HEK293T (cell line): ENCODE data around the gene NEUROD1.

Source experiments
- BHLHE40 ChIP-seq: fragments of 450-650 bp; IDR thresholded peaks from 2 replicates; pipeline ENCODE4 v1.6.1; 2016; ENCODE audit warnings: mild to moderate bottlenecking, moderate library complexity, borderline replicate concordance
- FOXA1 ChIP-seq: fragments of 450-650 bp; IDR thresholded peaks from 2 replicates; pipeline ENCODE4 v1.6.1; 2016; ENCODE audit warnings: mild to moderate bottlenecking
- FOXM1 ChIP-seq: fragments of 450-650 bp; IDR thresholded peaks from 2 replicates; pipeline ENCODE4 v1.6.1; 2017; ENCODE audit warnings: mild to moderate bottlenecking, borderline replicate concordance
- SUZ12 ChIP-seq: fragments of 450-650 bp; IDR thresholded peaks from 2 replicates; pipeline ENCODE4 v1.6.1; 2016; ENCODE audit warnings: mild to moderate bottlenecking

DNA sequence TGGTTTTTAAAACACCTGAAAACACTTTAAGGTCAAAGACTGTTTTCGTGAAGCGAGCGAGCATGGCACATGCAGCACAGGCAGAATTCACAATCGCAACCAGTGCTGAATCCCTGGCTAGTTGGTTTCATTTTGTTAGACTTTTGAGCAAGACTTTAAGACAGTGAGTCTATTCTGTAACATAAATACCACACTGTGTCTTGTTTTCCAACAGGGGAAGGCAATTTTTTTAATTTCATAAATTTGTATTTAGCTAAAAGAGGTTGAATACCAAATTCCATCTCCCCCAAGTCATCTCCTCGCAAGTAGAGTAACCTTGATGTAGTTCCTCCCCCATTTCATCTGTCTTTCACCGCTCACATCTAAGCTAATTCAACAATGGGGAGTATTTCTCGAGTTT lies 24.8 kb downstream of the NEUROD1 start:
- TF ChIP-seq FOXM1 (no peak), BHLHE40 (no peak), SUZ12 (no peak), FOXA1 (no peak)
